Left ventricle myocardium inferior (tissue), 1 donor: ENCODE measurements around the gene SESN1. TPM values are rescaled to one million over a fixed set of nuclear protein-coding genes. Genes with fewer than 3 reads are reported as not detected.

Experiments used
- DNase-seq: peaks from one replicate; pipeline ENCODE4 v3.0.0-alpha.2; 2020
- H3K27ac ChIP-seq: fragments of 200-600 bp; replicated peaks from 2 replicates; pipeline ENCODE4 v1.8.0; 2021
- H3K27me3 ChIP-seq: fragments of 200-600 bp; 2 replicates; pipeline ENCODE4 v1.8.0; 2021; ENCODE audit warnings: low read depth
- H3K36me3 ChIP-seq: fragments of 200-600 bp; 2 replicates; pipeline ENCODE4 v1.8.0; 2021
- H3K4me1 ChIP-seq: fragments of 200-600 bp; 2 replicates; pipeline ENCODE4 v1.8.0; 2021
- H3K4me3 ChIP-seq: fragments of 200-600 bp; 2 replicates; pipeline ENCODE4 v1.8.0; 2021; ENCODE audit warnings: mild to moderate bottlenecking, moderate library complexity
- H3K9me3 ChIP-seq: fragments of 200-600 bp; replicated peaks from 2 replicates; pipeline ENCODE4 v1.8.0; 2021
- CTCF ChIP-seq: fragments of 200-600 bp; IDR thresholded peaks from 2 replicates; pipeline ENCODE4 v1.8.0; 2021; ENCODE audit warnings: antibody characterized with exemption, mild to moderate bottlenecking, borderline replicate concordance
- intact Hi-C: fragments of 100-400 bp; cut with micrococcal nuclease; formaldehyde crosslinking; loops from one replicate; pipeline ENCODE4 v1.11.0; 2022
- total RNA-seq: library from RNA; stranded (reverse); fragmentation: NEBNext Ultra II Directional; extraction: Animal tissue kit (Norgen Biotek cat#: 25700); gene quantifications from one replicate; pipeline ENCODE4 v1.2.1, GENCODE V29; 2021
- donor health status: DM: no; HTN: yes; CAD: no; lungs with severe emphysema.

Gene SESN1
- total RNA-seq, 1 donor from 2014 or later: 44.1 TPM

GRCh38 chr6:108993876-108994275 is 100.8 kb downstream of the SESN1 start:
- TF ChIP-seq CTCF: no peak
- intact Hi-C loops: no loop called here

GRCh38 chr6:108989700-108990099 is 104.9 kb downstream of the SESN1 start:
- no peak for TF ChIP-seq CTCF
- H3K36me3 ChIP-seq: peaks cover 87% of the 10 kb centered on the region
- intact Hi-C loops: no loop called here

More at GRCh38 chr6:108993876-108994275, 100.8 kb downstream of the SESN1 start:
- Histone ChIP-seq H3K27me3 (no peaks in the 10 kb centered on the region), H3K36me3 (peaks cover 96% of the 10 kb centered on the region), H3K9me3 (no peaks in the 10 kb centered on the region), H3K4me3 (no peak overlapping the region), H3K27ac (peak overlapping the region; percentile 35), H3K4me1 (peaks cover 57% of the 10 kb centered on the region)
- DNase-seq: no peak

DNA sequence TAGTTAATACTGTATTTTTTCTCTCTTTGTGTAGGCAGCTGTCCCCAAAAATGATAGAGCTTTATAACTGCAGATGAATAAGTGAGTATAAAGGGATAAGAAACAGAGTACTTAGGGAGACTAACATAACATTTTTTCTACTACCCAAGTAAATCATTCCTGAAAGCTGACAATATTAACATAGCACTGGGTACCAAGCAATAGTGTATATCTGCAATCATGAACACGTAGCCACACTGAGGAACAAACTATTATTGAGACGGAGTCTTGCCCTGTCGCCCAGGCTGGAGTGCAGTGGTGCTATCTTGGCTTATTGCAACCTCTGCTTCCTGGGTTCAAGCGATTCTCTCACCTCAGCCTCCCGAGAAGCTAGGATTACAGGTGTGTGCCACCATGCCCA is 105.9 kb downstream of the SESN1 start:
- Histone ChIP-seq H3K4me1 (peaks cover 72% of the 10 kb centered on the region), H3K4me3 (no peak overlapping the region), H3K9me3 (no peaks in the 10 kb centered on the region), H3K36me3 (peaks cover 85% of the 10 kb centered on the region), H3K27me3 (no peaks in the 10 kb centered on the region), H3K27ac (peak overlapping the region; percentile 80)
- no peak for TF ChIP-seq CTCF
- intact Hi-C loops: no loop called here
- no peak for DNase-seq

More at GRCh38 chr6:108989700-108990099, 104.9 kb downstream of the SESN1 start:
- Histone ChIP-seq H3K4me3 (no peak overlapping the region), H3K27me3 (no peaks in the 10 kb centered on the region), H3K9me3 (no peaks in the 10 kb centered on the region), H3K27ac (peak overlapping the region; percentile 80), H3K4me1 (peaks cover 72% of the 10 kb centered on the region)
- DNase-seq: no peak

GRCh38 chr6:108988296-108988695 is 106.3 kb downstream of the SESN1 start:
- peak overlapping the region; percentile 80 for H3K27ac ChIP-seq
- TF ChIP-seq CTCF: no peak
- H3K9me3 ChIP-seq: no peaks in the 10 kb centered on the region
- DNase-seq: no peak
- H3K27me3 ChIP-seq: no peaks in the 10 kb centered on the region
- H3K36me3 ChIP-seq: peaks cover 80% of the 10 kb centered on the region
- intact Hi-C loops: no loop called here
- no peak overlapping the region for H3K4me3 ChIP-seq
- H3K4me1 ChIP-seq: peaks cover 67% of the 10 kb centered on the region

DNA sequence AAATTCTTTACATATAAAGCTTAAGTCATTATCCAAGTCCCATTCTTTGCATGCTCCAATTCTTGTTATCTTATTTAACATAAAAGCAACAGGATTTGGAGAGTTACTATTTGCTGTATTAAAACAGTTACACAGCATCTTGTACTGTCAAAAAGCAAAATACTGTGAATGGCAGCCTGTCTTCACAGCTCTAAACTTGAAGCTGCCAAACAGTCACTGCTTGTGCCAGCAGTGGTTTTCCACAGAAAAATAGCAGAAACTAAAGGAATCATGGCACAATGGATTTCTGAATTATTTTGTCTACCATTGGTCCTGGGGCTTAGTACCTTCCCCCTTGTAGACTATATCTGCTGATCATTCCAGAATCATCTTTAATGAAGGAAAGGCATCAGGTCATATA is 107.5 kb downstream of the SESN1 start:
- H3K27me3 ChIP-seq: no peaks in the 10 kb centered on the region
- no peak for TF ChIP-seq CTCF
- no peaks in the 10 kb centered on the region for H3K9me3 ChIP-seq
- H3K27ac ChIP-seq: peak overlapping the region; percentile 80
- intact Hi-C loops: no loop called here
- no peak overlapping the region for H3K4me3 ChIP-seq
- H3K36me3 ChIP-seq: peaks cover 69% of the 10 kb centered on the region
- H3K4me1 ChIP-seq: peaks cover 59% of the 10 kb centered on the region
- DNase-seq: no peak

- Histone ChIP-seq H3K9me3 (no peaks in the 10 kb centered on the region), H3K4me1 (peaks cover 50% of the 10 kb centered on the region), H3K27ac (peak overlapping the region; percentile 80), H3K27me3 (no peaks in the 10 kb centered on the region), H3K36me3 (peaks cover 51% of the 10 kb centered on the region), H3K4me3 (no peak overlapping the region)
- intact Hi-C loops: no loop called here
- no peak for TF ChIP-seq CTCF
- DNase-seq: no peak
Measured at GRCh38 chr6:108985301-108985700, 109.3 kb downstream of the SESN1 start.
